NCI-H526 (cell line): ENCODE data around the gene MAEA.

ENCODE experiments used
- DNase-seq, 2 experiments: peaks; one replicate each; lab custom pipeline; 2025; lab: John Stamatoyannopoulos, UW

MAEA gene

DNA sequence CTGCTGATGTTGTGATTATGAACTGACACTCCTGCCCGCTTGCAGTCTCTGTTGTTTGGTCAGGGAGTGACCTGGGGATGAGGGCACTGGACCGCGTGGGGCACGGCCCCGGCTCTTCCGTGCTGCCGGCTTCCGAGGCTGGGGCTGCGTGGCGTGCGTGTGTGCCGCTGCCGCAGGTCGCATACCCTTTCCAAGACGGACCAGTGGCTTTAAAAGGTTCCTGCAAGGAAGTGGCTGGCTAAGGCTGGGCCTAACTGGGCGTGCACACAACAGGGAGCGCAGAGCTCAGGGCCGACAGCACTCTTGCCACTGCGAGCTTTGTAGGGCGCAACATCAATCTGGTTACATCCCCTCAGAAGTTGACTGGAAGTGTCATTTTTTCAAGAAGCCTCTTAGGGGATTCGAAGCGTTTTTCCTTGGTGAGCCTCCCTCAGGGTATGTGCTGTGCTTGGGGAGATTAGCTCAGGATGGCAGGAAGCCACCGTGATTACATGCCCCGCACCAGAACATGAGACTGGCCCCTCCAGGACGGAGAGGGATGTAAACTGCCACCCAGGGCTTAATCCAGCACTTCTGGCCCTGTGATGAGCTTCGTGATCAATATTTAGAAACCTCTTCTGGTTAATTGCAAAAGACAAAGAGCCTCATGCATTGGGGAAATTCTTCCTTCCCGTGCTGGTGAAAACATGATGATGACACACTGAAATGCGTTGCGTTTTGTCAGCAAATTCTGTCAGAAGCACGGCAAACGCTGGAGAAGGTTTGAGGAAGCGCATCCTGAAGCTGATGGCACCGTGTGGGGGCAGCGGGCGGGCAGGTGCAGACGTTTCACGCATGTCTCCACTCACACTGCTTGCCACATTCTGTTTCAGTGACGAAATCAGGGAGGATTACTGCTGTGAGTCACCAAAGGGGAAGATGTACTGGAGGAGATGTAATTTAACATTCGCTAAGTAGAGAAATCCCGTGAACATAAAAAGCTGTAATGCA lies 11.1 kb downstream of the MAEA start:
- no peak for DNase-seq

DNA sequence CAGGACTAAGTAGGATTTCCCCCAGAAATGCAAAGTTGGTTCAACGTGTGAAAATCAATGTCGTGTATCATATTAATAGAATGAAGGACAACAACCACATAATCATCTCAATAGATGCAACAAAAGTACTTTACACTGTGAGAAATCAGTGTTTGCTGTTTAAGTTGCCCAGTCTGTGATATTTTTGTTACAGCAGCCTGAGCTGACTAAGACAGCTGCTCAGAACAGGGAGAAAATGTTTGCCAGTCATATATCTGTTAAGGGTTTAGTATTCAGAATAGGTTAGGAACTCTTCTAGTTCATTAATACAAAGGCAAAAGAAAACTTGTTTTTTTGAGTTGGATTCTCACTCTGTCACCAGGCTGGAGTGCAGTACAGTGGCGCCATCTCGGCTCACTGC lies 12.5 kb downstream of the MAEA start:
- no peak for DNase-seq

DNA sequence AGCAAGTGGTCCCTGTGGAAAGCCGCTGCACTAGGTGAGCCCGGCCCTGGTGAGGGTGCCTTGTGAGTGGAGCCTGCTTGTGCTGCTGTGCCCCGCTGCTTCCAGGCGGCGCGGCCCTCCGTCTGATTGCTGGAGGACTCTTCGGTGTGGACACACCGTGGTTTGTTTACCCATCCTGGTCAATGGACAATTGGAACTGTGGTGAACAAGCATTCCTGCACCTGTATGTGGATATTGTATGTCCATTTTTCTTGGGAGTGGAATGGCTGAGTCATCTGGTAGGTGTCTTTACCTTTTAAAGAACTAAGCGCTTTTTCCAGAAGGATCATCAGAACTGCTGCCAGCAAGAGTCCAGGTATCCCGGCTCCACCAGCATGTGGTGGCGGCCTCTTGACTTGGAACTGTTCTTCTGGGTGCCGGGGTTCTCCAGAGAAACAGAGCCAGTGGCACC lies 15.6 kb downstream of the MAEA start:
- no peak for DNase-seq

DNA sequence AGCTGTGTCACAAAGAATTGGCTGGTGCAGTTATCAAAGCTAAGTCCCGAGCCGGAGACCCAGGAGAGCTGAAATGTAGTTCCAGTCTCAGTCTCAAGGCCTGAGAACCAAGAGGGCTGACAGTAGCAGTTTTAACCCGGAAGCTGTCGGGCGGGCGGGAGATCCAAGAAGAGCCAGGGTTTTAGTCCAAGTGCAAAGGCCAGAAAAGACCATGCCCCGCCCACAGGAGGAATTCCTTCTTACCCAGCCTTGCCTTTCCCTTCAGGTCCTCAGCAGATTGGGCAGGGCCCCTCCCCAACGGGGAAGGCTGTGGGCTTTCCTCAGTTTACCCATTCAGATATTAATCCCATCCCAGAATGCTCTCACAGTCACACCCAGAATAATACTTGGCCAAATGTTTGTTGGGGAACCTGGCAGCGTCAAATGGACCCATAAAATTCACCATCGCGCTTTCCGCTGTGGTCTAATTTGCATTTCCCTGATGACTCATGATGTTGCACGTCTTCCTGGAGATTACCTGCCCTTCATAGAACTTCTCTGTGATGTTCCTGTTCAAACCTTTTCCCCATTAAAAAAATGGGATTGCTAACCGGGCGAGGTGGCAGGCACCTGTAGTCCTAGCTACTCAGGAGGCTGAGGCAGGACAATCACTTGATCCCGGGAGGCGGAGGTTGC lies 16.2 kb downstream of the MAEA start:
- peak in 1 of 2 experiments; percentile 6 for DNase-seq

DNA sequence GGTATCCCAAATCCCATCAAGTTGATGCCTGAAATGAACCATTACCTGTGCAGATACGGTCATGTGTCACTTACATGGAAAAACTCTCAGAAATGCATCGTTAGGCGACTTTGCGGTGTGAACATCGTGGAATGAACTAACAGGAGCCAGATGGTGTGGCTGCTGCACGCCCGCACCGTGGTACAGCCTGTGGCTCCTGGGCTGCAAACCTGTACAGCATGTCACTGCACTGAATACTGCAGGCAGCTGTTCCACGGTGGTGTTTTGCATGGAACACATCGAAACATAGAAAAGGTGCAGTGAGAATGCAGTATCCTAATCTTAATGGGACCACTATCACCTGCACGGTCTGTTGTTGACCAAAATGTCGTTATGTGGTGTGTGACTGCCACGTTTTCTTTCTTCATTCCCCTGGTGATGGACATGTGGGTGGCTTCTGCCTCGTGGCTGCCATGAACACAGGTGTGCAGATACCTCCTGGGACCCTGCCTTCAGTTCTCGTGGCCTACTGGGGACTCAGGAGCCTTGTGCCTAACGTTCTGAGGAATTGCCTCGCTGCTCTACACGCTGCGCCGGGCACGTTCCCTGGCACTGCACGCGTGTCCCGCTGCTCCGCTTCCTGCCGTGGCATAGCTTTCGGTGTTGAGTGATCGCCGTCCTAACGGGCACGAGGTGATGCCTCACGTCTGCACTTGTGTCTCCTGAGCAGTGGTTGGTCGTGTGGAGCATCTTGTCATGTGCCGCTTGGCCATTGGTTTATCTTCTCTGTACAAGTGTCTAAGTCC lies 18.5 kb downstream of the MAEA start:
- no peak for DNase-seq

DNA sequence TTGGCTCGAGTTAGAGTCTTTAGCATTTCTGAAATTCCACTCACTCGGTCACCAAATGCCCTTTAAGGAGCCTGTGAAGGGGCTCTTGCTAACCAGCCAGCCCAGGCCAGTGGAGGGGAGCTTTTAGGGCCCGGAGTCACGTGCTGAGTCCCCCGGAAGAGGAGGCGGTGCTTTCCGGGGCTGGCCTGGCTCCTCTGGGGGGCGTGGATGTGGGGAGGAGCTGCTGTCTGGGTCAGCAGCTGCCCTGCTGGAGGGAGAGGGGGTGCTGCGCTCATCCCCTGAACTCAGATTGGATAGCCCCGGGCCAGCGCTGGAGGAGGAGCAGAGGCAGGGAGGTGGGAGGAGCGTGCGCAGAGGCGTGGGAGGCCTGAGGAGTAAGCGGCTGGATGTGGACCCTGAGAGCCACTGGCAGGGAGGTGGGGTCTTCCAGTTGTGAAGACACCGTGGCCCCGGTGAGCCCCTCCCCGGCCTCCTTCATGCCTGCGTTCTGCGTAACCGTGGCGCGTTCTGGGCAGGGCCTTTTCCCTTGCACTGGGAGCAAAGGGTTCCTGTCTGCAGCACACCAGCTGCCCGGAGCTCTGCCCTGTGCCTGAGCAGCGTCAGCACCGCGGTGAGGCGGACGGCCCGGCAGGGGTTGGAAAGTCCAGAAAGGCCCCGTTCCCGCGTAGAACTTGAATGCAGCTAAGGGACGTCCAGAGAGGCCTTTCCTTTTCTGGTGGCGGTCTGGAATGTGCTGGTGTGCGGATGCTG lies 19.7 kb downstream of the MAEA start:
- peak in 1 of 2 experiments; percentile 32 for DNase-seq

- DNase-seq, result no peak
Measured at GRCh38 chr4:1310031-1310795, 20.5 kb downstream of the MAEA start.

DNA sequence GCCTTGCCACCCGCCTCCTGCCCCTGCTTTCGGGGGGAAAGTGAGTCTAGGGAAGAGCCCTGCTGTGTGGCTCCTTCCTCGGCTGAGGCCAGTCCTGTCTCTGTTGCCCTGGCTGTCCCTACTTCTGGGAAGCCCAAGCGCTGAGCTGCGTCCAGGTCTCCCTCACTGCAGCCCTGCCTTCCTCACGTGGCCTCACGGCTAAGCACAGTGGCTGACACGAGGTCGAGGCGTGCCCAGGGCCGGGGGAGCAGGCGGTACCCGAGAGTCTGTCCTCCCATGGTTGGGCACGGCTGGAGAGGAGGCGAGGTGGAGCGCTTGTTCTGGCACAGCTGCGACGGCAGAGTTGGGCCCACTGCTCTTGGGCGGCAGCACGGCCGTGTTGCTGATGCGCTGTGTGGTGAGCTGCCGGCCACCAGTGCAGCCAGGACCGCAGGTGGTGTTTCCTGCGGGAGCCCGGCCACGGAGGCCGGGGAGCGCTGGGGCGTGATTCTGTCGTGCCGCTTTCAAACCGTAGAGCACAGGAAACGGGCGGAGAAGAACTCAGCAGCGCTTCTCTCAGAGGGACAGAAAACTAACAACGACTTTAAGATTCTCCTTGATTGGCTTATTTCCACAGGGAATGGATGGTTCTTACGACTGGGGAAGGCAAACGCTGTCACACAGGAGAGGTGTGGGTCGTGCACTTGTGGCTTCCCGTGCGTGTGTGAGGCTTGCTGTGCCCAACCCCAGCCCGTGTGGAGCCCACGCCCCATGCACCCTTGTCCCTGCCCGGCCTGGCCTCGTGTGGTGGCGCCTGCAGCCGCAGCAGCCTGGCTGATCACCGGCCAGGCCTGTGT lies 21.3 kb downstream of the MAEA start:
- no peak for DNase-seq

GRCh38 chr4:1312821-1313640 lies 23.3 kb downstream of the MAEA start:
- DNase-seq, result no peak

DNA sequence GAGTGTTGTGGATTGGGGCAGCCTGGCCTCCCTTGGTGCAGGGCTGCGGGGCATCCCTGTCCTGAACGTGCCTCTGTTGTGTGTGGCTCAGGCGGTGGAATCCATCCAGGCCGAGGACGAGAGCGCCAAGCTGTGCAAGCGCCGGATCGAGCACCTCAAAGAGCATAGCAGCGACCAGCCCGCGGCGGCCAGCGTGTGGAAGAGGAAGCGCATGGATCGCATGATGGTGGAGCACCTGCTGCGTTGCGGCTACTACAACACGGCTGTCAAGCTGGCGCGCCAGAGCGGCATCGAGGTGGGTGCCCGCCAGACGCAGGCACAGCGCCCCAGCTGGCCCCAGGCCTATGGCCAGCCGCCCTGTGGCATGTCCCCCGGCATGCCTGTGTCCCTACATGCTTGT lies 25.6 kb downstream of the MAEA start:
- DNase-seq, result no peak

DNA sequence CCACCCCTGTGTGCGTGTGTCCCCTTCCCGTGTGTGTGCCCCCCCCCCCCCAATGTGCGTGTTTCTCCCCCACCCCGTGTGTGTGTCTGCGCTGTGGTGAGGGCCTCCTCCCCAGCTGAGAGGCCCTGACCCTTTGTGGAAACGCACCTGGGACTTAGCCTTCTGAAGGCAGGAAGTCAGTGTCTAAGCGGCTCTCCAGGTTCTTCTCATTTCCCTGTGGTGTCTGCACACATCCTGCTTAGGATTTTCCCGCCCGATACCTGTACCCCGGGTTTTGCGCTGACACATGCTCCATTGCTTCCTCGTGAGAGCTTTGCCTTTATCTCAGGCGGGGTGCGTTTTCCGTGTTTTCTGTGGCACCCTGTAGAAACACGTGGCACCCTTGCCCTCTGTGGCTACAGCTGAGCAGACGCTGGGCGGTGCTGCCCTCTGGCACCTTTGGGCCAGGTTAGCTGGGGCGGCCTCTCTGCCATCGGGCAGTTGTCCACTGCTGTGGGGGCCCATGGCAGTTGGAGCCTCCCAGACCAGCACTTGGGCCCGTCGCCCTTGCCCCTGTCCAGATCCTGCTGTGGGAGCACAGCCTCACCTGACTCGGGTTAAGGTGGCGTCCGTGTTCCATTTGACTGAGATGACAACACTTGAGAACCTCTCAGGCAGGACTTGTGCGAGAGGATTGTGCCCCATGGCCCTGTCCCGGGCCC lies 26.3 kb downstream of the MAEA start:
- DNase-seq, result no peak

DNA sequence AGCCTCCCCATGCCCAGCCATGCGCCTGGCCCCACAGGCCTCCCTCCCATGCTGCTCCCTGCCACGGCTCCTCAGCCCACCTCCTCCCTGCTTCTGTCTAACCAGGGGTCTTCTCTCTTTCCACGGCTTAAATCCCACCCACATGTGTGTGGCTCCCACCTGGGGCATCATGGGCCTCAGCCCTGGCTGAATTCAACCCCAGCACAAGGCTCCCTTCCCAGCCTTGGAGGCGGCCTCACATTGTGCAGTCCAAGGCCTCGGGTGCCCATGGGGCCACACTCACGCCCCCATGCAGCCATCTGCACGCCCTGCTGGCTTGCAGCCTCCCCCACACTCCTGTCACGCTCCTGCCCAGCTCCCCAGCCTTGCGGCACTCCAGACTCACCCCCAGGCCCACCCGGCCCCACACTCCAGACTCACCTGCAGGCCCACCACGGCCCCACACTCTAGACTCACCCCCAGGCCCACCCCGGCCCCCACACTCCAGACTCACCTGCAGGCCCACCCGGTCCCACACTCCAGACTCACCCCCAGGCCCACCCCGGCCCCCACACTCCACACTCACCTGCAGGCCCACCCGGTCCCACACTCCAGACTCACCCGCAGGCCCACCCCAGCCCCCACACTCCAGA lies 27.0 kb downstream of the MAEA start:
- no peak for DNase-seq

GRCh38 chr4:1317177-1318045 lies 27.7 kb downstream of the MAEA start:
- no peak for DNase-seq

DNA sequence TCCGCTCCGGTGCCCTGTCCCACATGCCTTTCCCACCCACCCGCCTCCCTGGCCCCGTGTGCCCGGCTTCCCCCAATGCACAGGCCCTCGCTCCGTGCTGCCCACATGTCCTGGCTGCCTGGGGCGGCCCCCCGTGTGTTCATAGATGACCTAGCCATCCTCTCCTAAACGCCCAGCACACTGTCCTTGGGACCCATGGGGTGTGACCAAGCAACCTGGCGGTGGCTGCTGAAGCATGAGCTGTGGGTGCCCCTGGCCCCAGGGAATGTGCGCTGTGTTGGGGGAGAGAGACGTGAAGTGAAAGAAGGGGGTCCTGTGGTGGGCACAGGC lies 28.3 kb downstream of the MAEA start:
- no peak for DNase-seq

DNA sequence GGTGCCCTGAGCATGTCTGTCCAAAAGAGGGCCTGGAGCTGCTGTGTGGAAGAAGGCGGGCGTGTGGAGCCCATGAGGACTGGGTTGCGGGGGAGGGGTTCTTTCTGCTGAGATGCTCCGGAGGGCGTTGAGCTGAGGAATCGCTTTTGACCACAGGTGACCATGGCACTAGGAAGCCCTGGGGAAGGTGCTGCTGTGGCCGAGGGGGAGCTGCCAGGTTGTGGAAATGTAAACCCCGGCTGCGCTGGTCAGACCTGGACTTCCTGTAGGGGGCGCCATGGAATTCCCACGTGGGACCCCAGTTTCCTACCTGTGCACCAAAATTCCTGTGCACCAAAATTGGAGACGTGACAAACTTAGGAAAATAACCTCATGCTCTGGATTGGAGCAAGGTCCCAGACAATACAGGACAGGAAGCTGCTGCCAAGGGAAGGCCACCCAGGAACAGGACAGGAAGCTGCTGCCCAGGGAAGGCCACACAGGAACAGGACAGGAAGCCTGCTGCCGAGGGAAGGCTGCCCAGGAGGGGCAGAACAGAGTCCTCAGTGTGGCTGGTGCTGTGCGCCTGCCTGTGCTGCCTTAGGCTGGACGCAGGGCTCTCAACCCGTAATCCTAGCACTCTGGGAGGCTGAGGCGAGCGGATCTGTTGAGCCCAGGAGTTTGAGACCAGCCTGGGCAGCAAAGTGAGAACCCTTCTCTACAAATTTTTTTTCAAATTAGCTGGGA lies 29.0 kb downstream of the MAEA start:
- no peak for DNase-seq

DNA sequence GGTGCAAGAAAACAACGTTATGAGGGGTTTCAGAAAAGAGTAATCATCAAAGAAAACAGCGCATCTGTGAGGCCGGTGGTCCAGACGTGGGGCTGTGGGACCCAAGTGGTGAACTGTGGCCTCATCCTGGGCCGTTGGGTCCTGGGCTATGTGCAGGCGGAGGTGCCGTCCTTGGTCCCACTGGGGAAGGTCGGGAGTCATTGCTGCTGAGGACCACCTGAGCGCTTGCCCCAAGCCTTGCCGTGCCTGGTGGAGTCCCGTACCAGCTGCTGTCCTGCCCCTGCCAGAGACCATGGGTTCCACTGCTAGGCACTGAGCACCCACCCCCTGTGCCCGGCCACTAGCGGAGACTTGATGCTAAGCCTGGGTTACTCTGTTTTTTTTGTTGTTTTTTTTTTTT lies 31.8 kb downstream of the MAEA start:
- DNase-seq, result no peak
